ENCODE measurements around the gene ZFP36L2. TPM values are rescaled to one million over a fixed set of nuclear protein-coding genes. Genes with fewer than 3 reads are reported as not detected.

Gene ZFP36L2
- total and polyA plus RNA-seq, 9 of the 15 experiments (the other 6 are each of a cell fraction or from before 2014, with no cell fraction given) = 4.1 to 60.6 (median 20.3) TPM

GRCh38 chr2:43178602-43179542 lies 47.5 kb downstream of the ZFP36L2 start (continued):
- TF ChIP-seq COPS2 (conservative IDR thresholded peaks at IDR 0.05) (no peak), JUN (IDR thresholded peaks at IDR 0.05; ENCODE audit: borderline replicate concordance, low read depth, low read length) (peak; percentile 78; the same call in 1 of the 2 replicates), JUN (CRISPR knock-in tag; IDR thresholded peaks at IDR 0.05; ENCODE audit: borderline replicate concordance) (no peak), BCL6 (CRISPR knock-in tag; IDR thresholded peaks at IDR 0.05) (no peak), HDAC8 (tag; IDR thresholded peaks at IDR 0.05) (0 out of 2 replicates have a peak, but pooled peaks have one; percentile 28), ZNF239 (CRISPR knock-in tag; IDR thresholded peaks at IDR 0.05) (peak; percentile 54; the same call in 1 of the 2 replicates), RNF219 (CRISPR knock-in tag; IDR thresholded peaks at IDR 0.05) (no peak), ZNF398 (CRISPR knock-in tag; IDR thresholded peaks at IDR 0.05) (no peak), PHF20 (IDR thresholded peaks at IDR 0.05; ENCODE audit: partially characterized antibody) (no peak), LCOR (CRISPR knock-in tag; IDR thresholded peaks at IDR 0.05) (peak; percentile 95), FOXO4 (CRISPR knock-in tag; IDR thresholded peaks at IDR 0.05) (no peak), NCOA2 (IDR thresholded peaks at IDR 0.05; ENCODE audit: partially characterized antibody in 2 of 2) (no peak), PRDM10 (IDR thresholded peaks at IDR 0.05; ENCODE audit: partially characterized antibody) (peak; percentile 64), SIN3A (IDR thresholded peaks at IDR 0.05; ENCODE audit: borderline replicate concordance in 2 of 2, control insufficient read depth in 1 of 2, low read depth in 2 of 2, low read length in 2 of 2) (no peak), ZNF232 (CRISPR knock-in tag; IDR thresholded peaks at IDR 0.05) (no peak), HIVEP1 (CRISPR knock-in tag; IDR thresholded peaks at IDR 0.05) (0 out of 2 replicates have a peak, but pooled peaks have one; percentile 1)

Measured in K562 (cell line).